Measurements from ENCODE around the gene ABCD4.

GRCh38 chr14:74289801-74290200 is 12.9 kb downstream of the ABCD4 start:
- TF ChIP-seq CTCF (IDR thresholded peaks at IDR 0.05; ENCODE audit: low read length) (no peak), EZH2phosphoT487 (IDR thresholded peaks at IDR 0.05; ENCODE audit: low read length) (no peak)
